ENCODE data around the gene ACKR3. TPM values are rescaled to one million over a fixed set of nuclear protein-coding genes. Genes with fewer than 3 reads are reported as not detected.

The ACKR3 gene
- total and polyA plus RNA-seq, 2 donors (not counting 1 experiment from before 2014, with no cell fraction given) = 0.17 to 1.5 TPM

DNA sequence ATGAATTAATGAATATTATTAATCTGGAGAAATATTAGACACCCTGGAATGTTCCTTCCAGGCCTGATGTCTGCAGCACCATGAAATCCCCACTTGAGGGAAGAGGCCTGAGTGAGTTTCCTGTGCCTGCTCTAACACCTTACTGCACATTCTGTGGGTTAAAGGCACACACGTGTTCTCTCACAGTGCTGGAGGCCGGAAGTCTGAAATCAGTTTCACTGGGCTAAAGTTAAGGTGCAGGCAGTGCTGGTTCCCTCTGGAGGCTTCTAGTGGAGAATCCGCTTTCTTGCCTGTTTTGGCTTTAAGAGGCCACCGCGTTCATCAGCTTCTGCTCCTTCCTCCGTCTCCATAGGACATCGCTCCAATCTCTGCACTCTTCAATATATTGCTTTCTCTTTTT lies 48.7 kb downstream of the ACKR3 start:
- Histone ChIP-seq H2AFZ (ENCODE audit: low read length) (no peak overlapping the region), H3K9me3 (ENCODE audit: control insufficient read depth, insufficient read depth, low read depth, low read length) (no peaks in the 10 kb centered on the region), H3K4me2 (ENCODE audit: extremely low read depth, insufficient read depth, low read length) (no peak overlapping the region), H3K4me3 (replicated peaks in 1 of 4; ENCODE audit: control extremely low read depth in 1 of 4, insufficient read depth in 1 of 4, low read depth in 3 of 4, low read length in 4 of 4) (no peak overlapping the region), H4K20me1 (ENCODE audit: control insufficient read depth, extremely low read depth, insufficient read depth, low read length) (no peaks in the 10 kb centered on the region), H3K27me3 (ENCODE audit: control insufficient read depth, insufficient read depth, low read length) (no peaks in the 10 kb centered on the region), H3K4me1 (ENCODE audit: control insufficient read depth, extremely low read depth, insufficient read depth, low read length) (no peaks in the 10 kb centered on the region), H3K9ac (ENCODE audit: insufficient read depth, low read length) (no peak overlapping the region), H3K36me3 (ENCODE audit: control insufficient read depth, insufficient read depth, low read length) (no peaks in the 10 kb centered on the region), H3K79me2 (ENCODE audit: control insufficient read depth, insufficient read depth, low read length) (no peaks in the 10 kb centered on the region), H3K27ac (ENCODE audit: insufficient read depth, low read length) (no peak overlapping the region)
- TF ChIP-seq, protein P1, sequence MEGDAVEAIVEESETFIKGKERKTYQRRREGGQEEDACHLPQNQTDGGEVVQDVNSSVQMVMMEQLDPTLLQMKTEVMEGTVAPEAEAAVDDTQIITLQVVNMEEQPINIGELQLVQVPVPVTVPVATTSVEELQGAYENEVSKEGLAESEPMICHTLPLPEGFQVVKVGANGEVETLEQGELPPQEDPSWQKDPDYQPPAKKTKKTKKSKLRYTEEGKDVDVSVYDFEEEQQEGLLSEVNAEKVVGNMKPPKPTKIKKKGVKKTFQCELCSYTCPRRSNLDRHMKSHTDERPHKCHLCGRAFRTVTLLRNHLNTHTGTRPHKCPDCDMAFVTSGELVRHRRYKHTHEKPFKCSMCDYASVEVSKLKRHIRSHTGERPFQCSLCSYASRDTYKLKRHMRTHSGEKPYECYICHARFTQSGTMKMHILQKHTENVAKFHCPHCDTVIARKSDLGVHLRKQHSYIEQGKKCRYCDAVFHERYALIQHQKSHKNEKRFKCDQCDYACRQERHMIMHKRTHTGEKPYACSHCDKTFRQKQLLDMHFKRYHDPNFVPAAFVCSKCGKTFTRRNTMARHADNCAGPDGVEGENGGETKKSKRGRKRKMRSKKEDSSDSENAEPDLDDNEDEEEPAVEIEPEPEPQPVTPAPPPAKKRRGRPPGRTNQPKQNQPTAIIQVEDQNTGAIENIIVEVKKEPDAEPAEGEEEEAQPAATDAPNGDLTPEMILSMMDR (conservative IDR thresholded peaks at IDR 0.05 in 1 of 2, IDR thresholded peaks at IDR 0.05 in 1 of 2; ENCODE audit: low read depth in 1 of 2, low read length in 2 of 2) = no peak
- no peak for TF ChIP-seq EZH2 (IDR thresholded peaks at IDR 0.05; ENCODE audit: low read length, missing control alignments)
- no peak for DNase-seq (ENCODE audit: low read depth in 2 of 2)

DNA sequence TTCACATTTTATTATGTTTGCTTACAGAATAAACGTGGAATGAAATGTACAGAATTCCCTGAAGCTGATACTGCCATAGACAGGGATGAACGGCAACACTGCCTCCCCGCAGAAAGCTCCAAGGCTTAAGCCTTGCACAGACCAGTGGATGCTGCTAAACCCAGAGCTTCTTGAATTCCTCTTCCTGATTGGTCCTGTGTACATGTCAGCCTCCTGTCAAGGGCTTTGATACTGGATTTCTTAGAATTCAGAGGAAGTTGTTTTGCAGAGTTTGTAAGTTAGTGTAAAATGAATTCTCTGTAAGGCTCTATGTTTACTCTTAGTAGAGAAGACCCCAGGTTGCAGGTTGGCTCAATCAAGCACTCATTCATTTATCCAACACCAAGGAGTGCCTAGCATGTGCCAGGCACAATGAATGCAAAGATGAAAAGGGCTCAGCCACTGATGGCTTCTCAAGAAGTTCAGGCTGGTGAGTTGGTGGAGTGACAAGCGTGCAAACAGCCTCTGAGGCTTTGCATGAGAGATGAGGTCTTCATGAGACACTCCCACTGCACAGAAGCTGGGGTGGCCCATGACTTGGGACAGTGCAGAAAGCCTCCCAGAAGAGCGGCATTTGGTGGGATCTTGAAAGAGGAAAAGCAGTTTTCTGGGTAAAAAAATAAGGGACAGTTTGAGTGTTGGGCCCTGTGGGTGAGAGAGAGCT lies 50.4 kb downstream of the ACKR3 start:
- Histone ChIP-seq H3K27me3 (ENCODE audit: control insufficient read depth, insufficient read depth, low read length) (no peaks in the 10 kb centered on the region), H3K79me2 (ENCODE audit: control insufficient read depth, insufficient read depth, low read length) (no peaks in the 10 kb centered on the region), H3K9me3 (ENCODE audit: control insufficient read depth, insufficient read depth, low read depth, low read length) (no peaks in the 10 kb centered on the region), H3K36me3 (ENCODE audit: control insufficient read depth, insufficient read depth, low read length) (no peaks in the 10 kb centered on the region), H3K4me3 (replicated peaks in 1 of 4; ENCODE audit: control extremely low read depth in 1 of 4, insufficient read depth in 1 of 4, low read depth in 3 of 4, low read length in 4 of 4) (no peak overlapping the region), H2AFZ (ENCODE audit: low read length) (no peak overlapping the region), H4K20me1 (ENCODE audit: control insufficient read depth, extremely low read depth, insufficient read depth, low read length) (no peaks in the 10 kb centered on the region), H3K9ac (ENCODE audit: insufficient read depth, low read length) (no peak overlapping the region), H3K4me2 (ENCODE audit: extremely low read depth, insufficient read depth, low read length) (no peak overlapping the region), H3K27ac (ENCODE audit: insufficient read depth, low read length) (no peak overlapping the region), H3K4me1 (ENCODE audit: control insufficient read depth, extremely low read depth, insufficient read depth, low read length) (no peaks in the 10 kb centered on the region)
- TF ChIP-seq, protein P1 (conservative IDR thresholded peaks at IDR 0.05 in 1 of 2, IDR thresholded peaks at IDR 0.05 in 1 of 2; ENCODE audit: low read depth in 1 of 2, low read length in 2 of 2) = no peak
- TF ChIP-seq EZH2 (IDR thresholded peaks at IDR 0.05; ENCODE audit: low read length, missing control alignments) = no peak
- DNase-seq (ENCODE audit: low read depth in 2 of 2) = no peak

DNA sequence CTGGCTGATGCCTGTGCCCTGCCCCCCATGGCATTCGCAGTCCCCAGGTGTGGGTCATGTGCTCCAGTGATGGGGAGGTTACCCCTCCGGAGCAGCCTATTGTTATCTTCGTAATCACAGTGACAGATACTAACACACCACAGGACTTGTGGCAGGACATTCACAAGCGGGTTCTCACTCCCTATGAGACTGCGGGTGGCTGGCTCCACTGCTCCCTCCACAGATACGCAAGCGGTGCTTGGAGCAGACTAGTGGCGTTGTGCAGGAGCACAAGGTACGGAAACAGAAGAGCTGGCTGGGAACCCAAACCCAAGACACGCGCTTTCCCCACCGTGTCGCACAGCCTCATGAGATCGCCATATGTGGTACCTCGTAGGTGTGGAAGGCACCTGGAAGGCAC lies 52.2 kb downstream of the ACKR3 start:
- Histone ChIP-seq H3K4me3 (replicated peaks in 1 of 4; ENCODE audit: control extremely low read depth in 1 of 4, insufficient read depth in 1 of 4, low read depth in 3 of 4, low read length in 4 of 4) (no peak overlapping the region), H3K36me3 (ENCODE audit: control insufficient read depth, insufficient read depth, low read length) (no peaks in the 10 kb centered on the region), H2AFZ (ENCODE audit: low read length) (no peak overlapping the region), H3K27me3 (ENCODE audit: control insufficient read depth, insufficient read depth, low read length) (no peaks in the 10 kb centered on the region), H3K4me1 (ENCODE audit: control insufficient read depth, extremely low read depth, insufficient read depth, low read length) (no peaks in the 10 kb centered on the region), H3K27ac (ENCODE audit: insufficient read depth, low read length) (no peak overlapping the region), H3K4me2 (ENCODE audit: extremely low read depth, insufficient read depth, low read length) (no peak overlapping the region), H3K79me2 (ENCODE audit: control insufficient read depth, insufficient read depth, low read length) (no peaks in the 10 kb centered on the region), H4K20me1 (ENCODE audit: control insufficient read depth, extremely low read depth, insufficient read depth, low read length) (no peaks in the 10 kb centered on the region), H3K9me3 (ENCODE audit: control insufficient read depth, insufficient read depth, low read depth, low read length) (no peaks in the 10 kb centered on the region), H3K9ac (ENCODE audit: insufficient read depth, low read length) (no peak overlapping the region)
- DNase-seq (ENCODE audit: low read depth in 2 of 2) = no peak
- TF ChIP-seq EZH2 (IDR thresholded peaks at IDR 0.05; ENCODE audit: low read length, missing control alignments) = no peak
- TF ChIP-seq, protein P1 (conservative IDR thresholded peaks at IDR 0.05 in 1 of 2, IDR thresholded peaks at IDR 0.05 in 1 of 2; ENCODE audit: low read depth in 1 of 2, low read length in 2 of 2) = no peak
